SK-N-SH treated with all-trans-retinoic acid at 6 μM for 48 hours (cell line): ENCODE data around the gene RAPGEF5.

Experiments
- ARNTL ChIP-seq: fragments of 450-650 bp; formaldehyde crosslinking; IDR thresholded peaks from 2 replicates; pipeline ENCODE4 v1.5.0; 2020; ENCODE audit warnings: low read depth, mild to moderate bottlenecking, moderate library complexity, borderline replicate concordance
- OSR1 ChIP-seq: fragments of 250-450 bp; sonication (Bioruptor Pico); IDR thresholded peaks from 2 replicates; pipeline ENCODE4 v1.8.0; 2022; ENCODE audit warnings: moderate library complexity, mild to moderate bottlenecking, inconsistent platforms
- PPARA ChIP-seq: fragments of 250-450 bp; sonication (Bioruptor Pico); IDR thresholded peaks from 2 replicates; pipeline ENCODE4 v1.5.0; 2020; ENCODE audit warnings: mild to moderate bottlenecking, borderline replicate concordance
- TOX ChIP-seq: fragments of 250-450 bp; sonication (Bioruptor Pico); IDR thresholded peaks from 2 replicates; pipeline ENCODE4 v1.8.0; 2021; ENCODE audit warnings: mild to moderate bottlenecking, moderate library complexity, borderline replicate concordance
- ZC3H10 ChIP-seq: fragments of 250-450 bp; sonication (Bioruptor Pico); IDR thresholded peaks from 2 replicates; pipeline ENCODE4 v1.5.1; 2021; ENCODE audit warnings: mild to moderate bottlenecking, moderate library complexity
- ZNF70 ChIP-seq: fragments of 450-650 bp; formaldehyde crosslinking; IDR thresholded peaks from 2 replicates; pipeline ENCODE4 v1.5.0; 2020; ENCODE audit warnings: mild to moderate bottlenecking, moderate library complexity

DNA sequence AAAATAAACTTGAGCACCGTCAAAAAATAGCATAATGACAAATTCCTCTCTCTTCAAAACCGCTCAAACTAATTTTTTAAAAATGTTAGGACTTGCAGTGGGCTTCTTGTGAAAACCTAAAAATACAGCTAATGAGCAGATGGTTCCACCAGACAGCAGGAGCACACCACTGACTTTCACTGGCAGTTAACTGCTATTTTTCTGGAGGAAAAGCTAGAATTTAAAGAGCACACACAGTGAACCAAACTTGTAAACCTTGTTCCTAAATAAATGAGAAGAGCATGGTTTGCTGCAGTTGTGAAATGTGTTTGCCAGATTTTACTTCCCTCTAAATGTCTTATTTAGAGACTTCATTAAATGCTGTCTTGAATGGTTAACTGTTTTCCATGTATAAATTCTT is 143.9 kb downstream of the RAPGEF5 start:
- TF ChIP-seq ZNF70: no peak
- TF ChIP-seq PPARA: no peak
- TF ChIP-seq TOX: no peak
- no peak for TF ChIP-seq OSR1
- TF ChIP-seq ARNTL (CRISPR knock-in tag): no peak
- no peak for TF ChIP-seq ZC3H10
